ENCODE data around the gene CDHR1.
"Not testable (repeated sequence)": the region's sequence is repeated elsewhere in the genome, so short reads cannot be mapped to it uniquely, and the experiment has no call there.

CDHR1 gene

DNA sequence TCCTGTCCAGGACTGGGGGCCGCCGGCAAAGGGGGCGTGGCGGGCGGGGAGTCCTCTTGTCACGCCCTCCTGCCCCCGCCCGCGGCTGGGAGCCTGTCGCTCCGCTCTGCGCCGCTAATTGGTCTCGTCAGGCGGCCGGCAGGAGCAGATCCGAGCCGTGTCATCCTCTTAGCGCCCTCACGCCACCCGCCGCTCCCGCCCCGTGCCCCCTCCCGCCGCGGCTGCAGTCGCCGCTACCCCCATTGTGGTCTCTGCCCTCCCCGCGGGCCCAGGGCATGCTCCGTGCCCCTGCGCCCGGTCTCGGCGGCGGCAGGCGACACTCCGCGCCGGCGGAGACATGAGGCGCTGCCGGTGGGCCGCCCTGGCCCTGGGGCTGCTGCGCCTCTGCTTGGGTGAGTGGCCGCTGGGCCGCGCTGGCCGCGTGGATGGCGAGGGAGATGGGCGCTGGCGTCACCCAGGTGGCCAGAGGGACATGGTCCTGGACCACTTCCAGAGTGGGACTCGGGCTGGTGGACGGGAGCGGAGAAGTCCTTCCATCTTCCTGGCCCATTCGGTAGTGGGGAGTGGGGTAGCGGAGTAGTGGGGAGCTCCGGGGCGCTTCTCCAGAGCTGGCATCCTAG is at the start of gene CDHR1:
Gene CDHR1, plus strand, starts transcription at position 114 of the 620 bp plus-strand sequence. Its CDS starts 224 bp downstream, at position 338.
- no peak for TF ChIP-seq ZFX (IDR thresholded peaks at IDR 0.05; ENCODE audit: borderline replicate concordance)
- TF ChIP-seq, protein P1, sequence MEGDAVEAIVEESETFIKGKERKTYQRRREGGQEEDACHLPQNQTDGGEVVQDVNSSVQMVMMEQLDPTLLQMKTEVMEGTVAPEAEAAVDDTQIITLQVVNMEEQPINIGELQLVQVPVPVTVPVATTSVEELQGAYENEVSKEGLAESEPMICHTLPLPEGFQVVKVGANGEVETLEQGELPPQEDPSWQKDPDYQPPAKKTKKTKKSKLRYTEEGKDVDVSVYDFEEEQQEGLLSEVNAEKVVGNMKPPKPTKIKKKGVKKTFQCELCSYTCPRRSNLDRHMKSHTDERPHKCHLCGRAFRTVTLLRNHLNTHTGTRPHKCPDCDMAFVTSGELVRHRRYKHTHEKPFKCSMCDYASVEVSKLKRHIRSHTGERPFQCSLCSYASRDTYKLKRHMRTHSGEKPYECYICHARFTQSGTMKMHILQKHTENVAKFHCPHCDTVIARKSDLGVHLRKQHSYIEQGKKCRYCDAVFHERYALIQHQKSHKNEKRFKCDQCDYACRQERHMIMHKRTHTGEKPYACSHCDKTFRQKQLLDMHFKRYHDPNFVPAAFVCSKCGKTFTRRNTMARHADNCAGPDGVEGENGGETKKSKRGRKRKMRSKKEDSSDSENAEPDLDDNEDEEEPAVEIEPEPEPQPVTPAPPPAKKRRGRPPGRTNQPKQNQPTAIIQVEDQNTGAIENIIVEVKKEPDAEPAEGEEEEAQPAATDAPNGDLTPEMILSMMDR (IDR thresholded peaks at IDR 0.05): no peak
- H3K27ac ChIP-seq: no peak within 1 kb of the TSS

DNA sequence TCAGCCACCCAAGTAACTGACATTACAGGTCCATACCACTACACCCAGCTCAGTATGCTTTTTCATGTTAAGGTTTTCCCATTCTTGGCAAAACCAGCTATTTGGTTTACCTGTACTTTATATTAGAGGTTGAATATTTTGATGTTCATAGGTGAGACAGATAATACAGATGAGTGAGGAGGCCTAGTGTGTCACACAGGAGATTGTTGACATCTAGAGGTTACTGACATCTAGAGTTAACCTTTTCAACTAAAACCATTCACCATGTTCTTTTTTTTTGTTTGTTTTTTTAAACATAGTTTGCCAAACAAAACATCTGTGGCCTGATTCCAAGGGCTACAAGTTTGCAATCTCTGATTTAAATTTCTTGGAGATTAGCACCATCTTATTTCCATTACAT is 47.0 kb upstream of the CDHR1 start:
- H3K27ac ChIP-seq: no peak overlapping the region
- TF ChIP-seq ZFX (IDR thresholded peaks at IDR 0.05; ENCODE audit: borderline replicate concordance): no peak
- TF ChIP-seq, protein P1 (IDR thresholded peaks at IDR 0.05): no peak

GRCh38 chr10:84148006-84148597 is 46.2 kb upstream of the CDHR1 start:
- not testable (repeated sequence) for H3K27ac ChIP-seq
- TF ChIP-seq, protein P1 (IDR thresholded peaks at IDR 0.05): peak; percentile 85

DNA sequence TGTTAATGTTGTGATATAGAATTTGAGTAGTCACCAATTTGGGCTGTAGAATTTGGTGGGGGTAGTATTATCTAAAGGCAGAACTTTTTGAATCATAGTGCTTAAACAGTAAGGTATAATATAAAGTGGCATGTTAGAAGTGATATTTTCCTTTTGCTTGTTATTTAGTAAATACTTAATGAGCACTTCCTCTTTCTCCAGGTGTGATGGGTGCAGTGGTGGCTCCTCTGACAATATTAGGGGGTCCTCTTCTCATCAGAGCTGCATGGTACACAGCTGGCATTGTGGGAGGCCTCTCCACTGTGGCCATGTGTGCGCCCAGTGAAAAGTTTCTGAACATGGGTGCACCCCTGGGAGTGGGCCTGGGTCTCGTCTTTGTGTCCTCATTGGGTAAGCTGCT is 44.5 kb upstream of the CDHR1 start:
- no peak for TF ChIP-seq ZFX (IDR thresholded peaks at IDR 0.05; ENCODE audit: borderline replicate concordance)
- TF ChIP-seq, protein P1 (IDR thresholded peaks at IDR 0.05): no peak
- H3K27ac ChIP-seq: no peak overlapping the region

DNA sequence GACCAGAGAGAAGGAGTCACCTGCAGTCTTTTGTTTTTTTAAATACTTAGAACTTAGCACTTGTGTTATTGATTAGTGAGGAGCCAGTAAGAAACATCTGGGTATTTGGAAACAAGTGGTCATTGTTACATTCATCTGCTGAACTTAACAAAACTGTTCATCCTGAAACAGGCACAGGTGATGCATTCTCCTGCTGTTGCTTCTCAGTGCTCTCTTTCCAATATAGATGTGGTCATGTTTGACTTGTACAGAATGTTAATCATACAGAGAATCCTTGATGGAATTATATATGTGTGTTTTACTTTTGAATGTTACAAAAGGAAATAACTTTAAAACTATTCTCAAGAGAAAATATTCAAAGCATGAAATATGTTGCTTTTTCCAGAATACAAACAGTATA is 41.6 kb upstream of the CDHR1 start:
- no peak for TF ChIP-seq ZFX (IDR thresholded peaks at IDR 0.05; ENCODE audit: borderline replicate concordance)
- TF ChIP-seq, protein P1 (IDR thresholded peaks at IDR 0.05): no peak
- H3K27ac ChIP-seq: no peak overlapping the region

GRCh38 chr10:84155521-84155920 is 38.8 kb upstream of the CDHR1 start:
- TF ChIP-seq ZFX (IDR thresholded peaks at IDR 0.05; ENCODE audit: borderline replicate concordance): no peak
- no peak overlapping the region for H3K27ac ChIP-seq

DNA sequence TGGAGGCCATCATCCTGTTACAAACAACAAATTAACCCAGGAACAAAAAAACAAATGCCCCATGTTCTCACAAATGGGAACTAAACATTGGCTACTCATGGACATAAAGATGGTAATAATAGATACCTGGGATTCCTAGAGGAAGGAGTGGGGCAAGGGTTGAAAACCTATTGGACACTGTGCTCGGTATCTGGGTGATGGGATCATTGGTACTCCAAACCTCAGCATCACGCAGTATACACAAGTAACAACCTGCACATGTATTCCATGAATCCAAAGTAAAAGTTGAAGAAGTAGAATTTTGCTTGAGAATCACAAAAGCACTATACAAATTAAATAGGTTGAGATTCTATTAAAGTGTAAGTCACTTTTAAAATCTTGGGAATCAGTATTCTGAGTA is 38.3 kb upstream of the CDHR1 start:
- no peak overlapping the region for H3K27ac ChIP-seq
- TF ChIP-seq, protein P1 (IDR thresholded peaks at IDR 0.05): no peak
- no peak for TF ChIP-seq ZFX (IDR thresholded peaks at IDR 0.05; ENCODE audit: borderline replicate concordance)
